Right atrium auricular region (tissue), 2 donors: ENCODE measurements around the gene N4BP2. TPM values are rescaled to one million over a fixed set of nuclear protein-coding genes. Genes with fewer than 3 reads are reported as not detected.
"Not testable (repeated sequence)": the region's sequence is repeated elsewhere in the genome, so short reads cannot be mapped to it uniquely, and the experiment has no call there.

Experiments
- DNase-seq: peaks from one replicate; pipeline ENCODE4 v3.0.0-alpha.2; 2019; ENCODE audit warnings: low spot score
- H3K27ac ChIP-seq, 2 donors: fragments of 200-600 bp; sonication (generic); 1 replicate in 1 of 2; 2 replicates in 1 of 2; pipeline ENCODE4 v1.5.1; 2016 to 2019
- H3K27me3 ChIP-seq, 2 donors: fragments of 200-600 bp; sonication (generic); one replicate each; pipeline versions ENCODE4 v1.5.1 to v1.6.0; 2017 to 2019
- H3K36me3 ChIP-seq: fragments of 200-600 bp; sonication (generic); one replicate; pipeline ENCODE4 v1.5.1; 2016
- H3K4me1 ChIP-seq, 2 donors: fragments of 200-600 bp; sonication (generic); one replicate each; pipeline versions ENCODE4 v1.5.1 to v1.6.0; 2017 to 2019
- H3K4me3 ChIP-seq, 2 donors: fragments of 200-600 bp; sonication (generic); 1 replicate in 1 of 2; 2 replicates in 1 of 2; pipeline ENCODE4 v1.5.1; 2017 to 2019; ENCODE audit warnings: mild to moderate bottlenecking in 1 of 2, moderate library complexity in 1 of 2
- H3K9me3 ChIP-seq, 2 donors: fragments of 200-600 bp; sonication (generic); one replicate each; pipeline ENCODE4 v1.5.1; 2019
- total RNA-seq, 2 donors: library from RNA; depleted of rRNA; stranded (reverse); fragments of >200 nt; gene quantifications; one replicate each; pipeline ENCODE4 v1.1.0, GENCODE V29; 2016
- TF ChIP-seq, protein P1 (sequence below), 2 donors: fragments of 200-600 bp; sonication (generic); IDR thresholded peaks; one replicate each; pipeline ENCODE4 v1.5.1; 2019; ENCODE audit warnings: antibody characterized with exemption in 2 of 2

The N4BP2 gene
- total RNA-seq, 2 donors from 2014 or later = 3.2 to 6.4 TPM

DNA sequence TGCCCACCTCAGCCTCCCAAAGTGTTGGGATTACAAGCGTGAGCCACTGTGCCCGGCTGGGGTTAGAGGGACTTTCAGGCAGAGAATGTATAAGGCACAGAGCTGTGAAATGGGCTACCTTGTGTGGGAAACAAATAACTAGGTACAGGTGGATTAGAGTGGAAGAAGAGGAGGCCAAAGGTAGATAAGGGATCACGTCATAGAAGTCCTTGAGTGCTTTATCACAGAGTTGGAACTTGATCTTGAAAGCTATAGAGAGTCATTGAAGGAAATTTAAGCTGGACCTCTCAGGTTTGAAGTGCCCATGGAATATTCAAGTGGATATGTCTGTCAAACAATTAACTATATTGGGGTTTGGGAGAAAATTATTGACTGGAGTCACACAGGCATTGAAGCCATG is 8.4 kb downstream of the N4BP2 start:
- DNase-seq = no peak
- Histone ChIP-seq H3K36me3 (no peaks in the 10 kb centered on the region), H3K27me3 (no peaks in the 10 kb centered on the region), H3K4me3 (no peak overlapping the region), H3K4me1 (no peaks in the 10 kb centered on the region), H3K9me3 (no peaks in the 10 kb centered on the region), H3K27ac (no peak overlapping the region)
- TF ChIP-seq, protein P1, sequence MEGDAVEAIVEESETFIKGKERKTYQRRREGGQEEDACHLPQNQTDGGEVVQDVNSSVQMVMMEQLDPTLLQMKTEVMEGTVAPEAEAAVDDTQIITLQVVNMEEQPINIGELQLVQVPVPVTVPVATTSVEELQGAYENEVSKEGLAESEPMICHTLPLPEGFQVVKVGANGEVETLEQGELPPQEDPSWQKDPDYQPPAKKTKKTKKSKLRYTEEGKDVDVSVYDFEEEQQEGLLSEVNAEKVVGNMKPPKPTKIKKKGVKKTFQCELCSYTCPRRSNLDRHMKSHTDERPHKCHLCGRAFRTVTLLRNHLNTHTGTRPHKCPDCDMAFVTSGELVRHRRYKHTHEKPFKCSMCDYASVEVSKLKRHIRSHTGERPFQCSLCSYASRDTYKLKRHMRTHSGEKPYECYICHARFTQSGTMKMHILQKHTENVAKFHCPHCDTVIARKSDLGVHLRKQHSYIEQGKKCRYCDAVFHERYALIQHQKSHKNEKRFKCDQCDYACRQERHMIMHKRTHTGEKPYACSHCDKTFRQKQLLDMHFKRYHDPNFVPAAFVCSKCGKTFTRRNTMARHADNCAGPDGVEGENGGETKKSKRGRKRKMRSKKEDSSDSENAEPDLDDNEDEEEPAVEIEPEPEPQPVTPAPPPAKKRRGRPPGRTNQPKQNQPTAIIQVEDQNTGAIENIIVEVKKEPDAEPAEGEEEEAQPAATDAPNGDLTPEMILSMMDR (IDR thresholded peaks at IDR 0.05) = no peak

DNA sequence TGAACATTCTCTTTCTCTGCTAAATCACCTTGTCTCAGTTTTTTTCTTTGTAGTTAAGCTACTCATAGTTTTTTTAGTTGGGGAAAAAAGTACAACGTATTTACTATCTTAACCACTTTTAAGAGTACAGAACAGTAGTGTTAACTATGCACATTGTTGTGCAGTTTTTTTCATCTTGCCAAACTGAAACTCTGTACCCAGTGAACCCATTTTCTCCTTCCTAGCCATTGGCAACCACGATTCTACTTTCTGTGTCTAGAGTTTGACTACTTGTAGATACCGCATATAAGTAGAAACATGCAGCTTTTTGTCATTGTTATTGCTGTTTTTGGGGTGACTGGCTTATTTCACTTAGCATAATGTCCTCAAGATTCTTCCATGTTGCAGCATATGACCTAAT is 10.0 kb downstream of the N4BP2 start:
- H3K27ac ChIP-seq = no peak overlapping the region
- H3K36me3 ChIP-seq = no peaks in the 10 kb centered on the region
- TF ChIP-seq, protein P1 (IDR thresholded peaks at IDR 0.05) = no peak
- no peaks in the 10 kb centered on the region for H3K4me1 ChIP-seq
- H3K4me3 ChIP-seq = no peak overlapping the region
- no peak for DNase-seq
- no peaks in the 10 kb centered on the region for H3K9me3 ChIP-seq
- no peaks in the 10 kb centered on the region for H3K27me3 ChIP-seq

DNA sequence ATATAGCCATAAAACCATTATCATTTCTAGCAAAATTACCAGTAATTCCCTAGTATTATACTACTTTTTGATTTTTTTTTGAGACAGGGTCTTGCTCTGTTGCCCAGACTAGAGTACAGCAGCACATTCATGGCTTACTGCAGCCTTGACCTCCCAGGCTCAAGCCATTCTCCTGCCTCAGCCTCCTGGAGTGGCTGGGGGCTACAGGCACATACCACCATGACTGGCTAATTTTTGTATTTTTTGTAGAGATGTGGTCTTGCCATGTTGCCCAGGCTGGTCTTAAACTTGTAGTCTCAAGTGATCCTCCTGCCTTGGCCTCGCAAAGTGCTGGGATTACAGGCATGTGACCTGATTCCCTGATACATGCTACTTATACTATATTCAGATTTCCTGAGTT is 13.7 kb downstream of the N4BP2 start:
- H3K27me3 ChIP-seq = no peaks in the 10 kb centered on the region
- H3K4me3 ChIP-seq = no peak overlapping the region
- TF ChIP-seq, protein P1 (IDR thresholded peaks at IDR 0.05) = no peak

DNA sequence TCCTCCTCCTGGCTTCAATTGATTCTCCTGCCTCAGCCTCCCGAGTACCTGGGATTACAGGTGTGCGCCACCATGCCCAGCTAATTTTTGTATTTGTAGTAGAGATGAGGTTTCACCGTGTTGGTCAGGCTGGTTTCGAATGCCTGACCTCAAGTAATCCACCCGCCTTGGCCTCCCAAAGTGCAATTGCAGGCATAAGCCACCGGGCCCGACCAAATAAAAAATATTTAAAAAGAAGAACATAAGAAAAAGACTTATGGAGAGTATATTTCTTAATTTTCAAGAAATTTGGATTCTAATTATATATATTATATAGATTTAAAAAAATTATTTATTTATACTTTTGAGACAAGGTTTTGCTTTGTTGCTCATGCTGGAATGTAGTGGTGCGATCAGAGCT is 29.8 kb downstream of the N4BP2 start:
- Histone ChIP-seq H3K4me3 (no peak overlapping the region), H3K36me3 (no peaks in the 10 kb centered on the region), H3K27me3 (no peaks in the 10 kb centered on the region), H3K27ac (no peak overlapping the region), H3K4me1 (no peaks in the 10 kb centered on the region), H3K9me3 (no peaks in the 10 kb centered on the region)
- DNase-seq = no peak
- TF ChIP-seq, protein P1 (IDR thresholded peaks at IDR 0.05) = no peak

More for the DNA sequence above, 13.7 kb downstream of the N4BP2 start:
- no peaks in the 10 kb centered on the region for H3K4me1 ChIP-seq
- no peaks in the 10 kb centered on the region for H3K36me3 ChIP-seq
- H3K9me3 ChIP-seq = no peaks in the 10 kb centered on the region
- H3K27ac ChIP-seq = no peak overlapping the region
- peak; percentile 21 for DNase-seq

DNA sequence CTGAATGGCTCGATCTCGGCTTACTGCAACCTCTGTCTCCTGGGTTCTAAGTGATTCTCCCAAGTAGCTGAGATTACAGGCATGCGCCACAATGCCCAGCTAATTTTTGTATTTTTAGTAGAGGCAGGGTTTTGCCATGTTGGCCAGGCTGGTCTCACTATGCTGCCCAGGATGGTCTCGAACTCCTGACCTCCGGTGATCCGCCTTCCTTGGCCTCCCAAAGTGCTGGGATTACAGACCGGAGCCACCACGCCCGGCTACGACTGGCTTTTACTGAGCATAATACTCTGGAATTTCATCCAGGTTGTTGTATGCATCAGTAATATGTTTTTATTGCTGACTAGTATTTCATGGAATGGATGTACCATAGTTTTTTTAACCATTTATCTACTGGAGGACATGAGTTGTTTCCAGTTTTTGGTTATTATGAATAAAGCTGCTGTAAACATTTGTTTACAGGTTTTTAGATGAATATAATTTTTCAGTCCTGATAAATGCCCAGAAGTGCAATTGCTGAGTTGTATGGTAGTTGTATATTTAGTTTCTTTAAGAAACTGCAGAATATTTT is 31.2 kb downstream of the N4BP2 start:
- Histone ChIP-seq H3K4me1 (no peaks in the 10 kb centered on the region), H3K27ac (no peak overlapping the region), H3K36me3 (no peaks in the 10 kb centered on the region), H3K4me3 (no peak overlapping the region), H3K27me3 (no peaks in the 10 kb centered on the region), H3K9me3 (no peaks in the 10 kb centered on the region)
- DNase-seq = no peak
- TF ChIP-seq, protein P1 (IDR thresholded peaks at IDR 0.05) = no peak

DNA sequence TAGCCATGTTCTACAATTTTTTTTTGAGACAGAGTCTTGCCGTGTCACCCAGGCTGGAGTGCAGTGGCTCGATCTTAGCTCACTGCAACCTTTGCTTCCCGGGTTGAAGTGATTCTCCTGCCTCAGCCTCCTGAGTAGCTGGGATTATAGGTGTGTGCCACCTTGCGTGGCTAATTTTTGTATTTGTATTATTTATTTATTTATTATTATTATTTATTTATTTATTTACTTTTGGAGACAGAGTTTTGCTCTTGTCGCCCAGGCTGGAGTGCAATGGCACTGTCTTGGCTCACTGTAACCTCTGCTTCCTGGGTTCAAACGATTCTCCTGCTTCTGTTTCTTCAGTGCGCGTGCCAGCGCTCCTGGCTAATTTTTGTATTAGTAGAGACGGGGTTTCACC is 36.8 kb downstream of the N4BP2 start:
- not testable (repeated sequence) for H3K4me1 ChIP-seq, H3K36me3 ChIP-seq, H3K27ac ChIP-seq, DNase-seq, H3K4me3 ChIP-seq, H3K9me3 ChIP-seq, H3K27me3 ChIP-seq
